Esophagus squamous epithelium (tissue), 5 donors: ENCODE results near the gene PTPRN2. TPM values are rescaled to one million over a fixed set of nuclear protein-coding genes. Genes with fewer than 3 reads are reported as not detected.

Experiments used
- DNase-seq: peaks from one replicate; lab custom pipeline; 2025; lab: John Stamatoyannopoulos, UW
- H3K27ac ChIP-seq, 4 donors: fragments of 200-600 bp; sonication (generic); one replicate each; pipeline ENCODE4 v1.5.1; 2016 to 2019; ENCODE audit warnings: mild to moderate bottlenecking in 1 of 4
- H3K27me3 ChIP-seq, 4 donors: fragments of 200-600 bp; sonication (generic); 1 replicate in 3 of 4; 2 replicates in 1 of 4; pipeline versions ENCODE4 v1.5.1 to v1.6.0; 2017 to 2021; ENCODE audit warnings: antibody characterized with exemption in 1 of 4
- H3K36me3 ChIP-seq, 3 donors: fragments of 200-600 bp; sonication (generic); one replicate each; pipeline ENCODE4 v1.5.1; 2016 to 2019
- H3K4me1 ChIP-seq, 3 donors: fragments of 200-600 bp; sonication (generic); one replicate each; pipeline ENCODE4 v1.5.1; 2017 to 2019
- H3K4me3 ChIP-seq, 4 donors: fragments of 200-600 bp; sonication (generic); 1 replicate in 3 of 4; 2 replicates in 1 of 4; pipeline ENCODE4 v1.5.1; 2016 to 2019; ENCODE audit warnings: mild to moderate bottlenecking in 2 of 4, moderate library complexity in 1 of 4
- H3K9me3 ChIP-seq, 3 donors: fragments of 200-600 bp; sonication (generic); one replicate each; pipeline ENCODE4 v1.5.1; 2016 to 2019
- POLR2A ChIP-seq, 4 donors: fragments of 450-650 bp; IDR thresholded peaks; one replicate each; pipeline ENCODE4 v1.6.1; 2017; ENCODE audit warnings: antibody characterized with exemption in 4 of 4, mild to moderate bottlenecking in 4 of 4, moderate library complexity in 3 of 4
- WGBS, 2 donors: methylation state at CpG; one replicate each; pipeline ENCODE4 v1.1.5; 2018; 5-methylcytosine and 5-hydroxymethylcytosine counted together
- intact Hi-C: fragments of 100-400 bp; cut with DNase I; formaldehyde crosslinking; loops from one replicate; pipeline ENCODE4 v1.15.0; 2022
- total RNA-seq, 4 donors: library from RNA; depleted of rRNA; stranded (reverse); fragments of >200 nt; gene quantifications; one replicate each; pipeline ENCODE4 v1.1.0, GENCODE V29; 2016
- TF ChIP-seq, protein P1 (sequence below), 6 experiments: fragments of 450-650 bp in 4 of 6; fragments of 200-600 bp in 2 of 6; sonication (generic) in 2 of 6; IDR thresholded peaks; one replicate each; pipeline ENCODE4 v1.5.1; 2016 to 2019; ENCODE audit warnings: antibody characterized with exemption in 6 of 6, mild to moderate bottlenecking in 4 of 6, moderate library complexity in 4 of 6
- donor health status: DM: yes; HTN: yes; CAD: no.

PTPRN2 gene
- total RNA-seq, 4 donors from 2014 or later: 0.38 to 2.7 (median 1.0) TPM

DNA sequence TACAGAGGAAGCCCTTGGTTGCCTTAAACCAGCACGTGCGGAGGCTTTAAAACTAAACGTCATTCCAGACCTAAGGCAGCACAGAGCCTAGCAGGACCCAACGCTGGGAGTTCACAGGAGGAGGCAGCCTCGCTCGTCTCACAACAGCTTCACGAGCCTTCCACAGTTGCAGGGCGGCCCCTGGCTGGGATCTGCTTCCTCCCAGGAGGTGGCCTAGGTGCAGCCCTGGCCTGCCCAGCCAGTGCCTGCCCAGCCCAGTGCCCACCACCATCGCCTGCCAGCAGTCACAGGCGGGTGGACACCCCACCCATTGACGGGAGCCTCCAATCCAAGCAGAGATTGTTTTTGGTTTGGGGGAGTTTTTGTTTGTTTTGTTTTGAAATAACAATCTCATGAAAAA, 96.5 kb downstream of the PTPRN2 start:
- 77 to 78% methylated on average over 4 to 9 of the region's 11 CpGs for WGBS, 2 donors
- H3K4me1 ChIP-seq: peaks cover 0 to 3% (median 0%) of the 10 kb centered on the region in 3 donors

GRCh38 chr7:158490171-158490782, 97.3 kb downstream of the PTPRN2 start:
- no peaks in the 10 kb centered on the region for H3K4me1 ChIP-seq
- no peak overlapping the region for H3K27ac ChIP-seq
- WGBS, 2 donors: 95% methylated on average over 14 of the region's 47 CpGs; no CpG with 5 or more reads in 1 of the 2 donors
- intact Hi-C loops: no loop called here
- no peak overlapping the region for H3K4me3 ChIP-seq
- no peak for DNase-seq
- no peaks in the 10 kb centered on the region for H3K36me3 ChIP-seq
- TF ChIP-seq POLR2A (IDR thresholded peaks at IDR 0.05): no peak
- TF ChIP-seq, protein P1, sequence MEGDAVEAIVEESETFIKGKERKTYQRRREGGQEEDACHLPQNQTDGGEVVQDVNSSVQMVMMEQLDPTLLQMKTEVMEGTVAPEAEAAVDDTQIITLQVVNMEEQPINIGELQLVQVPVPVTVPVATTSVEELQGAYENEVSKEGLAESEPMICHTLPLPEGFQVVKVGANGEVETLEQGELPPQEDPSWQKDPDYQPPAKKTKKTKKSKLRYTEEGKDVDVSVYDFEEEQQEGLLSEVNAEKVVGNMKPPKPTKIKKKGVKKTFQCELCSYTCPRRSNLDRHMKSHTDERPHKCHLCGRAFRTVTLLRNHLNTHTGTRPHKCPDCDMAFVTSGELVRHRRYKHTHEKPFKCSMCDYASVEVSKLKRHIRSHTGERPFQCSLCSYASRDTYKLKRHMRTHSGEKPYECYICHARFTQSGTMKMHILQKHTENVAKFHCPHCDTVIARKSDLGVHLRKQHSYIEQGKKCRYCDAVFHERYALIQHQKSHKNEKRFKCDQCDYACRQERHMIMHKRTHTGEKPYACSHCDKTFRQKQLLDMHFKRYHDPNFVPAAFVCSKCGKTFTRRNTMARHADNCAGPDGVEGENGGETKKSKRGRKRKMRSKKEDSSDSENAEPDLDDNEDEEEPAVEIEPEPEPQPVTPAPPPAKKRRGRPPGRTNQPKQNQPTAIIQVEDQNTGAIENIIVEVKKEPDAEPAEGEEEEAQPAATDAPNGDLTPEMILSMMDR (IDR thresholded peaks at IDR 0.05): no peak
- H3K9me3 ChIP-seq: no peaks in the 10 kb centered on the region
- H3K27me3 ChIP-seq: peaks cover 0 to 46% (median 0%) of the 10 kb centered on the region in 4 donors

More for the DNA sequence above, 96.5 kb downstream of the PTPRN2 start:
- H3K27ac ChIP-seq: no peak overlapping the region
- H3K27me3 ChIP-seq: peaks cover 0 to 54% (median 0%) of the 10 kb centered on the region in 4 donors
- intact Hi-C loops: no loop called here
- TF ChIP-seq, protein P1 (IDR thresholded peaks at IDR 0.05): no peak
- TF ChIP-seq POLR2A (IDR thresholded peaks at IDR 0.05): no peak
- no peak for DNase-seq
- no peaks in the 10 kb centered on the region for H3K36me3 ChIP-seq
- no peaks in the 10 kb centered on the region for H3K9me3 ChIP-seq
- H3K4me3 ChIP-seq: no peak overlapping the region

DNA sequence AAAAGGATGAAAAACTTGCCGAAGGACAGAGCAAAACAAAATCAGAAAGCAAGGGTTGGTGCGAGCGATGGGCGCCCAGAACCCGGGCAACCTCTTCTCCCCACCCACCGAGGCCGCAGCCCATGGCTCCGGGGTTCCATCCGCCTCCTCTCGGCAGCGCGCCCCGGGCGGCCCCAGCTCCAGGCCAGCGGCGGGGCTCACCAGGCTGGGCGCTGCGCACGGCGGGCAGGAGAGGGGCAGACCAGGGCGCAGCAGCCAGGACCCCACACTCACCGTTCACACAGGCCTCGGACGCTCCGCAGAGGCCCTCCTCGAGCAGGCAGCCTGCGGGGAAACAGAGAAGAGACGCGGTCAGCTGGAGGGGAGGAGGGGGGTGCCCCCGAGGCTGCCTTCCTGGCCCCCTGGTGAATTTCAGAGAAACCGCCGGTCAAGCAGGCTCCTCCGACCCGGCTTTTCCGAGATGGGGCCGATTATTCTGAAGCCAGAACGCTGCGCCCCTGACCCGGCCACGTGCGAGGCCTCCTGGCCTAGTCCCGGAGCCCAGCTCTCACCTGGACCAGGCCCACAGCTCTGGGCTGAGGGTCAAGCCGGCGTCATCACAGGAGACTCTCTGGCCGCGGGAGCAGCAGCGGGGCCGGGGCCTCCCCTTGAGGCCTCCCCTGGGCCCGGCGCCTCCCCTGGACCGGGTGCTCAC, 98.0 kb downstream of the PTPRN2 start:
- H3K27ac ChIP-seq: no peak overlapping the region
- no peak for DNase-seq
- no peaks in the 10 kb centered on the region for H3K36me3 ChIP-seq
- H3K27me3 ChIP-seq: peaks cover 0 to 39% (median 0%) of the 10 kb centered on the region in 4 donors
- TF ChIP-seq POLR2A (IDR thresholded peaks at IDR 0.05): no peak
- TF ChIP-seq, protein P1 (IDR thresholded peaks at IDR 0.05): no peak
- intact Hi-C loops: no loop called here
- no peaks in the 10 kb centered on the region for H3K4me1 ChIP-seq
- no peaks in the 10 kb centered on the region for H3K9me3 ChIP-seq
- 87 to 88% methylated on average over 9 to 10 of the region's 51 CpGs for WGBS, 2 donors
- no peak overlapping the region for H3K4me3 ChIP-seq

GRCh38 chr7:158488181-158488971, 99.2 kb downstream of the PTPRN2 start:
- Histone ChIP-seq H3K27ac (no peak overlapping the region), H3K4me3 (no peak overlapping the region), H3K36me3 (no peaks in the 10 kb centered on the region), H3K27me3 (peaks cover 0 to 29% (median 0%) of the 10 kb centered on the region in 4 donors), H3K4me1 (no peaks in the 10 kb centered on the region), H3K9me3 (no peaks in the 10 kb centered on the region)
- DNase-seq: no peak
- TF ChIP-seq, protein P1 (IDR thresholded peaks at IDR 0.05): no peak
- TF ChIP-seq POLR2A (IDR thresholded peaks at IDR 0.05): no peak
- 50 to 91% methylated on average over 2 to 18 of the region's 42 CpGs for WGBS, 2 donors
- intact Hi-C loops: no loop called here
